CD14-positive monocyte (primary cell): ENCODE results near the gene HSPA12B. TPM values are rescaled to one million over a fixed set of nuclear protein-coding genes. Genes with fewer than 3 reads are reported as not detected.
A peak's percentile ranks its signal among the peaks of the same experiment; 100 is the strongest.

Experiments
- DNase-seq, 3 donors: peaks; one replicate each; pipeline ENCODE4 v3.0.0-alpha.2; 2011 to 2022
- H2AFZ ChIP-seq: 2 replicates; pipeline ENCODE4 v1.6.0; 2012; ENCODE audit warnings: mild to moderate bottlenecking, low read depth, low read length, inconsistent platforms; ENCODE audit not compliant: insufficient read depth, poor library complexity, severe bottlenecking
- H3K27ac ChIP-seq, 2 donors: 1 replicate in 1 of 2; 2 replicates in 1 of 2; pipeline ENCODE4 v1.5.1; 2012 to 2013; ENCODE audit warnings: low read length in 2 of 2, control low read depth in 1 of 2, inconsistent platforms in 1 of 2, low read depth in 1 of 2, mild to moderate bottlenecking in 1 of 2
- H3K27me3 ChIP-seq, 2 donors: one replicate each; pipeline versions ENCODE4 v1.6.0 to v1.6.1; 2011 to 2013; ENCODE audit warnings: low read length in 2 of 2; ENCODE audit not compliant: control insufficient read depth in 2 of 2, insufficient read depth in 2 of 2
- H3K36me3 ChIP-seq, 2 donors: replicated peaks in 1 of 2; 1 replicate in 1 of 2; 2 replicates in 1 of 2; pipeline versions ENCODE4 v1.5.1 to v1.6.1; 2012 to 2013; ENCODE audit warnings: low read length in 2 of 2, control low read depth in 1 of 2, inconsistent platforms in 1 of 2, mild to moderate bottlenecking in 1 of 2; ENCODE audit not compliant: insufficient read depth in 2 of 2, control insufficient read depth in 1 of 2
- H3K4me1 ChIP-seq, 2 donors: 1 replicate in 1 of 2; 2 replicates in 1 of 2; pipeline versions ENCODE4 v1.5.1 to v1.6.1; 2012 to 2013; ENCODE audit warnings: low read length in 2 of 2, control low read depth in 1 of 2, inconsistent platforms in 1 of 2, mild to moderate bottlenecking in 1 of 2, moderate library complexity in 1 of 2; ENCODE audit not compliant: insufficient read depth in 2 of 2, control insufficient read depth in 1 of 2
- H3K4me2 ChIP-seq: replicated peaks from 2 replicates; pipeline ENCODE3; 2012; ENCODE audit warnings: low read length, moderate library complexity, mild to moderate bottlenecking; ENCODE audit not compliant: poor library complexity, severe bottlenecking; ENCODE audit errors: extremely low read depth
- H3K4me3 ChIP-seq, 3 experiments: fragments of 200-600 bp in 1 of 3; sonication (generic) in 1 of 3; replicated peaks in 1 of 3; 1 replicate in 2 of 3; 2 replicates in 1 of 3; pipeline ENCODE4 v1.5.1; 2011 to 2013; ENCODE audit warnings: low read length in 3 of 3, mild to moderate bottlenecking in 3 of 3, control low read depth in 2 of 3, low read depth in 2 of 3, inconsistent platforms in 1 of 3, moderate library complexity in 1 of 3
- H3K79me2 ChIP-seq: 2 replicates; pipeline ENCODE4 v1.6.0; 2012; ENCODE audit warnings: mild to moderate bottlenecking, control low read depth, inconsistent platforms, low read length, moderate library complexity; ENCODE audit not compliant: insufficient read depth
- H3K9ac ChIP-seq: 2 replicates; pipeline ENCODE4 v1.6.0; 2017; ENCODE audit warnings: low read length, mild to moderate bottlenecking; ENCODE audit not compliant: insufficient read depth, poor library complexity, severe bottlenecking
- H3K9me3 ChIP-seq, 2 donors: replicated peaks in 1 of 2; 1 replicate in 1 of 2; 2 replicates in 1 of 2; pipeline versions ENCODE4 v1.5.1 to v1.6.1; 2012 to 2013; ENCODE audit warnings: low read length in 2 of 2, control low read depth in 1 of 2; ENCODE audit not compliant: control insufficient read depth in 1 of 2, insufficient read depth in 1 of 2
- H4K20me1 ChIP-seq: 2 replicates; pipeline ENCODE4 v1.6.0; 2012; ENCODE audit warnings: mild to moderate bottlenecking, low read length, control low read depth, moderate library complexity; ENCODE audit not compliant: insufficient read depth
- H3K27ac Mint-ChIP-seq, 7 donors: one replicate each; pipeline ENCODE4 v1.8.0; 2020; ENCODE audit warnings: mild to moderate bottlenecking in 7 of 7, mixed read lengths in 7 of 7, moderate library complexity in 6 of 7, inconsistent platforms in 2 of 7
- H3K27me3 Mint-ChIP-seq, 3 donors: one replicate each; pipeline ENCODE4 v1.8.0; 2021 to 2022; ENCODE audit warnings: low read depth in 3 of 3, mild to moderate bottlenecking in 3 of 3, mixed read lengths in 3 of 3, moderate library complexity in 3 of 3, inconsistent platforms in 1 of 3
- H3K36me3 Mint-ChIP-seq, 2 donors: one replicate each; pipeline ENCODE4 v1.8.0; 2020; ENCODE audit warnings: mixed read lengths in 2 of 2, inconsistent platforms in 1 of 2, mild to moderate bottlenecking in 1 of 2
- H3K4me1 Mint-ChIP-seq: one replicate; pipeline ENCODE4 v1.8.0; 2020; ENCODE audit warnings: mild to moderate bottlenecking, mixed read lengths
- H3K4me3 Mint-ChIP-seq, 2 donors: one replicate each; pipeline ENCODE4 v1.8.0; 2020; ENCODE audit warnings: mild to moderate bottlenecking in 2 of 2, mixed read lengths in 2 of 2, moderate library complexity in 1 of 2
- H3K9me3 Mint-ChIP-seq, 7 donors: one replicate each; pipeline ENCODE4 v1.8.0; 2020 to 2022; ENCODE audit warnings: mixed read lengths in 7 of 7, mild to moderate bottlenecking in 6 of 7, moderate library complexity in 6 of 7, inconsistent platforms in 2 of 7
- CTCF ChIP-seq: fragments of 200-600 bp; IDR thresholded peaks from one replicate; pipeline ENCODE4 v1.8.0; 2022; ENCODE audit warnings: antibody characterized with exemption, mild to moderate bottlenecking
- WGBS: methylation state at CpG from one replicate; pipeline ENCODE4 v1.1.5; 2013; ENCODE audit warnings: missing lambda C conversion rate; ENCODE audit not compliant: insufficient coverage; 5-methylcytosine and 5-hydroxymethylcytosine counted together
- intact Hi-C, 2 donors: fragments of 100-400 bp; cut with micrococcal nuclease; formaldehyde crosslinking; loops; one replicate each; pipeline versions ENCODE4 v1.15.0 to v1.15.1; 2023
- polyA plus RNA-seq, 3 donors: library from polyadenylated mRNA; depleted of rRNA in 1 of 3; unstranded in 2 of 3; stranded (reverse) in 1 of 3; fragments of 300-500 nt in 2 of 3; fragments of >200 nt in 1 of 3; fragmentation: Illumina TruSeq in 2 of 3; gene quantifications; 1 replicate in 2 of 3; 2 replicates in 1 of 3; pipeline ENCODE4 v1.2.3, GENCODE V29; 2012 to 2021

The HSPA12B gene
- polyA plus RNA-seq, 3 donors = not detected

GRCh38 chr20:3745686-3746173 is 13.2 kb downstream of the HSPA12B start:
- peaks cover 0 to 3% (median 0%) of the 10 kb centered on the region in 7 donors for H3K9me3 Mint-ChIP-seq
- no peak overlapping the region for H3K27ac Mint-ChIP-seq
- H3K36me3 ChIP-seq = peaks cover 1 to 2% of the 10 kb centered on the region in 2 donors
- no peaks in the 10 kb centered on the region for H3K27me3 ChIP-seq
- peaks cover 3% of the 10 kb centered on the region for H4K20me1 ChIP-seq
- no peaks in the 10 kb centered on the region for H3K9me3 ChIP-seq
- no peaks in the 10 kb centered on the region for H3K79me2 ChIP-seq
- H3K27ac ChIP-seq = no peak overlapping the region
- peaks cover 8 to 29% (median 22%) of the 10 kb centered on the region in 3 donors for H3K27me3 Mint-ChIP-seq
- H3K4me3 Mint-ChIP-seq = peak overlapping the region in 1 of 2 donors; percentile 7
- H3K4me1 Mint-ChIP-seq = peaks cover 9% of the 10 kb centered on the region
- H3K4me3 ChIP-seq = no peak overlapping the region
- 98% methylated on average over 7 of the region's 11 CpGs for WGBS
- no peak overlapping the region for H3K4me2 ChIP-seq
- intact Hi-C loops = loop anchor here in 1 of 2 donors (5.0 kb wide), 1 partner anchor 68 kb away; no protein-coding TSS in a partner anchor
- DNase-seq = no peak
- TF ChIP-seq CTCF = no peak
- no peak overlapping the region for H2AFZ ChIP-seq
- no peak overlapping the region for H3K9ac ChIP-seq
- peaks cover 6 to 17% of the 10 kb centered on the region in 2 donors for H3K4me1 ChIP-seq
- H3K36me3 Mint-ChIP-seq = peaks cover 3 to 4% of the 10 kb centered on the region in 2 donors

- H3K4me1 Mint-ChIP-seq = peaks cover 17% of the 10 kb centered on the region
- peaks cover 7 to 29% (median 19%) of the 10 kb centered on the region in 3 donors for H3K27me3 Mint-ChIP-seq
- Histone ChIP-seq H3K4me3 (no peak overlapping the region), H3K36me3 (peaks cover 7 to 12% of the 10 kb centered on the region in 2 donors), H2AFZ (no peak overlapping the region), H3K27ac (no peak overlapping the region), H3K9ac (no peak overlapping the region), H3K9me3 (no peaks in the 10 kb centered on the region), H3K4me2 (no peak overlapping the region), H3K27me3 (no peaks in the 10 kb centered on the region), H4K20me1 (peaks cover 11% of the 10 kb centered on the region), H3K4me1 (peaks cover 10 to 34% of the 10 kb centered on the region in 2 donors), H3K79me2 (no peaks in the 10 kb centered on the region)
- no peak for TF ChIP-seq CTCF
- intact Hi-C loops = loop anchor here in 1 of 2 donors (5.0 kb wide), 1 partner anchor 70 kb away; no protein-coding TSS in a partner anchor
- WGBS = no CpG with 5 or more reads among the region's 2 CpGs
- H3K4me3 Mint-ChIP-seq = no peak overlapping the region
- no peak overlapping the region for H3K27ac Mint-ChIP-seq
- H3K36me3 Mint-ChIP-seq = peaks cover 11 to 15% of the 10 kb centered on the region in 2 donors
- peaks cover 0 to 3% (median 0%) of the 10 kb centered on the region in 7 donors for H3K9me3 Mint-ChIP-seq
- no peak for DNase-seq
Measured at GRCh38 chr20:3747471-3747870, 15.0 kb downstream of the HSPA12B start.
